KMS-11 (cell line): ENCODE measurements around the gene ISLR2.
A peak's percentile ranks its signal among the peaks of the same experiment; 100 is the strongest.

Experiments used
- H2AFZ ChIP-seq: fragments of 200-600 bp; sonication (generic); 2 replicates; pipeline ENCODE4 v1.6.1; 2016; ENCODE audit warnings: antibody characterized with exemption, mixed run types, low read depth
- H3K27ac ChIP-seq: fragments of 200-600 bp; sonication (generic); 2 replicates; pipeline ENCODE4 v1.6.1; 2016; ENCODE audit warnings: mild to moderate bottlenecking, mixed run types
- H3K27me3 ChIP-seq: fragments of 200-600 bp; sonication (generic); 2 replicates; pipeline ENCODE4 v1.6.1; 2017; ENCODE audit warnings: mild to moderate bottlenecking, low read depth, mixed run types, moderate library complexity; ENCODE audit not compliant: insufficient read depth
- H3K36me3 ChIP-seq: fragments of 200-600 bp; sonication (generic); 2 replicates; pipeline ENCODE4 v1.6.1; 2017; ENCODE audit warnings: mild to moderate bottlenecking, mixed run types; ENCODE audit not compliant: insufficient read depth
- H3K4me1 ChIP-seq: fragments of 200-600 bp; sonication (generic); 2 replicates; pipeline ENCODE4 v1.6.1; 2016; ENCODE audit warnings: mild to moderate bottlenecking, low read depth, mixed run types; ENCODE audit not compliant: poor library complexity, severe bottlenecking
- H3K4me2 ChIP-seq: fragments of 200-600 bp; sonication (generic); 2 replicates; pipeline ENCODE4 v1.7.0; 2016; ENCODE audit warnings: mild to moderate bottlenecking, mixed run types
- H3K4me3 ChIP-seq: fragments of 200-600 bp; sonication (generic); IDR thresholded peaks from 2 replicates; pipeline ENCODE4 v1.6.1; 2017; ENCODE audit warnings: low read depth, low read length, mixed read lengths; ENCODE audit not compliant: insufficient read depth
- H3K79me2 ChIP-seq: fragments of 200-600 bp; sonication (generic); 2 replicates; pipeline ENCODE4 v1.6.1; 2016; ENCODE audit warnings: low read depth, mixed run types; ENCODE audit not compliant: insufficient read depth
- H3K9ac ChIP-seq: fragments of 200-600 bp; sonication (generic); 2 replicates; pipeline ENCODE4 v1.6.1; 2016; ENCODE audit warnings: mild to moderate bottlenecking, mixed run types
- H4K20me1 ChIP-seq: fragments of 200-600 bp; sonication (generic); 2 replicates; pipeline ENCODE4 v1.6.1; 2016; ENCODE audit warnings: mild to moderate bottlenecking, mixed run types; ENCODE audit not compliant: insufficient read depth
- CTCF ChIP-seq: fragments of 200-600 bp; sonication (generic); conservative IDR thresholded peaks from 2 replicates; pipeline ENCODE4 v1.6.1; 2017; ENCODE audit warnings: low read depth, mild to moderate bottlenecking, antibody characterized with exemption, low read length, moderate library complexity, mixed read lengths

Gene ISLR2

GRCh38 chr15:74124196-74124595, 6.2 kb upstream of the ISLR2 start:
- Histone ChIP-seq H3K4me1 (peaks cover 14% of the 10 kb centered on the region), H3K4me2 (no peak overlapping the region), H3K4me3 (no peak overlapping the region), H2AFZ (no peak overlapping the region), H4K20me1 (no peaks in the 10 kb centered on the region), H3K27ac (no peak overlapping the region), H3K27me3 (peaks cover 65% of the 10 kb centered on the region), H3K36me3 (no peaks in the 10 kb centered on the region), H3K79me2 (no peaks in the 10 kb centered on the region), H3K9ac (no peak overlapping the region)
- no peak for TF ChIP-seq CTCF

- Histone ChIP-seq H4K20me1 (no peaks in the 10 kb centered on the region), H3K79me2 (no peaks in the 10 kb centered on the region), H2AFZ (no peak overlapping the region), H3K36me3 (no peaks in the 10 kb centered on the region), H3K27me3 (peaks cover 71% of the 10 kb centered on the region), H3K4me2 (no peak overlapping the region), H3K4me1 (peaks cover 14% of the 10 kb centered on the region), H3K27ac (no peak overlapping the region), H3K9ac (no peak overlapping the region), H3K4me3 (no peak overlapping the region)
- no peak for TF ChIP-seq CTCF
Measured at GRCh38 chr15:74124759-74125158, 5.6 kb upstream of the ISLR2 start.

- H3K36me3 ChIP-seq, result no peaks in the 10 kb centered on the region
- H3K4me1 ChIP-seq, result peaks cover 12% of the 10 kb centered on the region
- H3K9ac ChIP-seq, result no peak overlapping the region
- H2AFZ ChIP-seq, result no peak overlapping the region; the same call in 1 of the 2 replicates
- no peak overlapping the region for H3K27ac ChIP-seq
- H3K27me3 ChIP-seq, result peaks cover 77% of the 10 kb centered on the region
- no peaks in the 10 kb centered on the region for H3K79me2 ChIP-seq
- H4K20me1 ChIP-seq, result no peaks in the 10 kb centered on the region
- H3K4me2 ChIP-seq, result peak overlapping the region; percentile 48
- peak; percentile 59 for TF ChIP-seq CTCF
- no peak overlapping the region for H3K4me3 ChIP-seq
Measured at GRCh38 chr15:74127255-74127953, 3.0 kb upstream of the ISLR2 start.

- no peak overlapping the region for H3K9ac ChIP-seq
- peak overlapping the region; percentile 48 for H3K4me2 ChIP-seq
- H3K36me3 ChIP-seq, result no peaks in the 10 kb centered on the region
- H3K79me2 ChIP-seq, result no peaks in the 10 kb centered on the region
- peaks cover 5% of the 10 kb centered on the region for H3K4me1 ChIP-seq
- H2AFZ ChIP-seq, result no peak overlapping the region; the same call in 1 of the 2 replicates
- no peak overlapping the region for H3K27ac ChIP-seq
- H4K20me1 ChIP-seq, result no peaks in the 10 kb centered on the region
- H3K4me3 ChIP-seq, result no peak overlapping the region
- TF ChIP-seq CTCF, result no peak
- peaks cover 69% of the 10 kb centered on the region for H3K27me3 ChIP-seq
Measured at GRCh38 chr15:74127954-74128784, 2.2 kb upstream of the ISLR2 start.
